GM19395 (cell line): ENCODE data around the gene EXTL2.
"Not testable (repeated sequence)": the region's sequence is repeated elsewhere in the genome, so short reads cannot be mapped to it uniquely, and the experiment has no call there.

Experiments used
- ATAC-seq: cut with Tn5 transposase; IDR thresholded peaks from one replicate; pipeline ENCODE4 v1.9.1; 2021; ENCODE audit warnings: mild to moderate bottlenecking, moderate library complexity; ENCODE audit not compliant: unreplicated experiment

Gene EXTL2

GRCh38 chr1:100894603-100895539 lies at the start of gene EXTL2:
TSS of gene EXTL2 (minus strand) at chr1:100894842. CDS start at chr1:100888757, 6,085 bp downstream.
- ATAC-seq, result peak; percentile 50

GRCh38 chr1:100943533-100943932 lies 48.9 kb upstream of the EXTL2 start:
- ATAC-seq, result no peak

GRCh38 chr1:100942304-100943046 lies 47.8 kb upstream of the EXTL2 start:
- no peak for ATAC-seq

GRCh38 chr1:100941580-100942216 lies 47.1 kb upstream of the EXTL2 start:
- no peak for ATAC-seq

GRCh38 chr1:100941098-100941527 lies 46.5 kb upstream of the EXTL2 start:
- ATAC-seq, result peak; percentile 63

- ATAC-seq, result no peak
Observed at GRCh38 chr1:100936194-100936967, 41.7 kb upstream of the EXTL2 start.

GRCh38 chr1:100933555-100933954 lies 38.9 kb upstream of the EXTL2 start:
- ATAC-seq, result not testable (repeated sequence)

- no peak for ATAC-seq
Observed at GRCh38 chr1:100931716-100932115, 37.1 kb upstream of the EXTL2 start.

GRCh38 chr1:100930494-100930893 lies 35.9 kb upstream of the EXTL2 start:
- ATAC-seq, result no peak

GRCh38 chr1:100928128-100928527 lies 33.5 kb upstream of the EXTL2 start:
- no peak for ATAC-seq

GRCh38 chr1:100927276-100927675 lies 32.6 kb upstream of the EXTL2 start:
- ATAC-seq, result peak; percentile 46

GRCh38 chr1:100926240-100926639 lies 31.6 kb upstream of the EXTL2 start:
- no peak for ATAC-seq

- ATAC-seq, result no peak
Observed at GRCh38 chr1:100924991-100925390, 30.3 kb upstream of the EXTL2 start.

GRCh38 chr1:100924212-100924611 lies 29.6 kb upstream of the EXTL2 start:
- no peak for ATAC-seq

- ATAC-seq, result no peak
Observed at GRCh38 chr1:100921110-100921706, 26.6 kb upstream of the EXTL2 start.

- ATAC-seq, result no peak
Observed at GRCh38 chr1:100912019-100912418, 17.4 kb upstream of the EXTL2 start.

- no peak for ATAC-seq
Observed at GRCh38 chr1:100909018-100909417, 14.4 kb upstream of the EXTL2 start.

- no peak for ATAC-seq
Observed at GRCh38 chr1:100907887-100908286, 13.2 kb upstream of the EXTL2 start.

GRCh38 chr1:100905181-100905580 lies 10.5 kb upstream of the EXTL2 start:
- no peak for ATAC-seq

GRCh38 chr1:100904528-100904927 lies 9.9 kb upstream of the EXTL2 start:
- ATAC-seq, result no peak
